ENCODE data around the gene SENP2.

The SENP2 gene

GRCh38 chr3:185648396-185648795, 62.3 kb downstream of the SENP2 start:
- TF ChIP-seq SNAI2 (CRISPR knock-in tag; IDR thresholded peaks at IDR 0.05) = no peak
- TF ChIP-seq OSR1 (CRISPR knock-in tag; IDR thresholded peaks at IDR 0.05) = no peak

GRCh38 chr3:185649414-185649813, 63.3 kb downstream of the SENP2 start:
- no peak for ATAC-seq

More at GRCh38 chr3:185648396-185648795, 62.3 kb downstream of the SENP2 start:
- no peak for ATAC-seq

GRCh38 chr3:185651971-185652370, 65.9 kb downstream of the SENP2 start:
- no peak for TF ChIP-seq ZC3H10 (CRISPR knock-in tag; IDR thresholded peaks at IDR 0.05)
- no peak for TF ChIP-seq OSR1 (CRISPR knock-in tag; IDR thresholded peaks at IDR 0.05)
- no peak for TF ChIP-seq ZFP30 (CRISPR knock-in tag; IDR thresholded peaks at IDR 0.05)
- no peak for TF ChIP-seq BACH2 (CRISPR knock-in tag; IDR thresholded peaks at IDR 0.05; ENCODE audit: borderline replicate concordance)
- no peak for TF ChIP-seq RARB (CRISPR knock-in tag; IDR thresholded peaks at IDR 0.05)
- no peak for ATAC-seq

More at GRCh38 chr3:185649414-185649813, 63.3 kb downstream of the SENP2 start:
- TF ChIP-seq PPARA (CRISPR knock-in tag; IDR thresholded peaks at IDR 0.05; ENCODE audit: borderline replicate concordance) (no peak), OSR1 (CRISPR knock-in tag; IDR thresholded peaks at IDR 0.05) (no peak)

- ATAC-seq = no peak
- no peak for TF ChIP-seq PPARA (CRISPR knock-in tag; IDR thresholded peaks at IDR 0.05; ENCODE audit: borderline replicate concordance)
- no peak for TF ChIP-seq ESRRG (CRISPR knock-in tag; IDR thresholded peaks at IDR 0.05)
- TF ChIP-seq ZFP3 (CRISPR knock-in tag; IDR thresholded peaks at IDR 0.05) = no peak
- no peak for TF ChIP-seq CSRNP3 (CRISPR knock-in tag; IDR thresholded peaks at IDR 0.05)
- TF ChIP-seq CREB5 (CRISPR knock-in tag; IDR thresholded peaks at IDR 0.05; ENCODE audit: low read depth) = no peak
- TF ChIP-seq RARB (CRISPR knock-in tag; IDR thresholded peaks at IDR 0.05) = no peak
- TF ChIP-seq TOX (CRISPR knock-in tag; IDR thresholded peaks at IDR 0.05; ENCODE audit: borderline replicate concordance) = no peak
- no peak for TF ChIP-seq TSHZ2 (CRISPR knock-in tag; IDR thresholded peaks at IDR 0.05)
- TF ChIP-seq CSDC2 (CRISPR knock-in tag; IDR thresholded peaks at IDR 0.05) = no peak
- no peak for TF ChIP-seq TCF4 (CRISPR knock-in tag; IDR thresholded peaks at IDR 0.05; ENCODE audit: borderline replicate concordance)
- no peak for TF ChIP-seq OSR1 (CRISPR knock-in tag; IDR thresholded peaks at IDR 0.05)
- no peak for TF ChIP-seq ZC3H10 (CRISPR knock-in tag; IDR thresholded peaks at IDR 0.05)
- no peak for TF ChIP-seq POU6F1 (CRISPR knock-in tag; IDR thresholded peaks at IDR 0.05; ENCODE audit: borderline replicate concordance, low read depth)
Observed at GRCh38 chr3:185653949-185654757, 68.1 kb downstream of the SENP2 start.

GRCh38 chr3:185654758-185655145, 68.7 kb downstream of the SENP2 start:
- ATAC-seq = no peak
- TF ChIP-seq PPARA (CRISPR knock-in tag; IDR thresholded peaks at IDR 0.05; ENCODE audit: borderline replicate concordance) (no peak), ZNF8 (CRISPR knock-in tag; IDR thresholded peaks at IDR 0.05) (no peak), GLIS3 (CRISPR knock-in tag; IDR thresholded peaks at IDR 0.05) (no peak), ZFP30 (CRISPR knock-in tag; IDR thresholded peaks at IDR 0.05) (no peak), CSDC2 (CRISPR knock-in tag; IDR thresholded peaks at IDR 0.05) (no peak), ZNF565 (CRISPR knock-in tag; conservative IDR thresholded peaks at IDR 0.05; ENCODE audit: low read depth) (no peak), POU6F1 (CRISPR knock-in tag; IDR thresholded peaks at IDR 0.05; ENCODE audit: borderline replicate concordance, low read depth) (no peak), ISL1 (CRISPR knock-in tag; IDR thresholded peaks at IDR 0.05) (no peak), OSR1 (CRISPR knock-in tag; IDR thresholded peaks at IDR 0.05) (no peak), ESRRG (CRISPR knock-in tag; IDR thresholded peaks at IDR 0.05) (no peak), RARB (CRISPR knock-in tag; IDR thresholded peaks at IDR 0.05) (no peak), TSHZ2 (CRISPR knock-in tag; IDR thresholded peaks at IDR 0.05) (no peak), ZNF70 (CRISPR knock-in tag; IDR thresholded peaks at IDR 0.05) (no peak)
